NT2/D1 (cell line): ENCODE results near the gene TBC1D2.

Experiments
- SUZ12 ChIP-seq: IDR thresholded peaks from 2 replicates; pipeline ENCODE4 v1.6.1; 2011; ENCODE audit not compliant: insufficient read length, insufficient read depth; ENCODE audit errors: extremely low read depth
- YY1 ChIP-seq: IDR thresholded peaks from 2 replicates; pipeline ENCODE4 v1.6.1; 2011; ENCODE audit not compliant: insufficient read length, insufficient read depth
- ZNF274 ChIP-seq: IDR thresholded peaks from 2 replicates; pipeline ENCODE4 v1.6.1; 2011; ENCODE audit warnings: mild to moderate bottlenecking, low read depth, low read length

DNA sequence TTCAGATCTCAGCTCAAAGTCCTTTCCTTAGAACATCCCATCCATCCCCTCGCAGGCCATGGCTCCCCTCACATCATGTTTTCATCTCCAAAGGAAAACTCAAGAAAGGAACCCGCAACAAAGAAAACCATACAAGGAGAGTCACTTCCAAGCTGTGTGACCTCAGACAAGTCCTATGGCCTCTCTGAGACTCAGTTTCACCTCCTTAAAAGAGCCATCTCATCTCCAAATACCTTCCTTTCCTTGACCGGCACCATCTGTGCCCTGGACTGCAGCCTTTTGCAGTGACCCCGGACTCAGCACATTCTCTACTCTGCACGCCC lies 73.7 kb downstream of the TBC1D2 start:
- TF ChIP-seq ZNF274 (no peak), YY1 (no peak), SUZ12 (no peak)
